Activated naive CD4-positive, alpha-beta T cell treated with anti-CD3 and anti-CD28 coated beads for 36 hours (primary cell): ENCODE results near the gene PLEKHN1. TPM values are rescaled to one million over a fixed set of nuclear protein-coding genes. Genes with fewer than 3 reads are reported as not detected.
"Not testable (repeated sequence)": the region's sequence is repeated elsewhere in the genome, so short reads cannot be mapped to it uniquely, and the experiment has no call there.

Experiments used
- CTCF ChIA-PET: fragments of 350-600 bp; sonication (Branson Sonifier 250); formaldehyde crosslinking; loops from one replicate; lab custom pipeline; 2021; ENCODE audit warnings: antibody characterized with exemption; lab: Charles Lee
- DNase-seq: peaks from one replicate; pipeline ENCODE4 v3.0.0-alpha.2; 2020
- H3K27ac Mint-ChIP-seq: one replicate; pipeline ENCODE4 v1.8.0; 2021; ENCODE audit warnings: mild to moderate bottlenecking, mixed read lengths
- H3K27me3 Mint-ChIP-seq: one replicate; pipeline ENCODE4 v1.8.0; 2021; ENCODE audit warnings: low read depth, mixed read lengths
- H3K36me3 Mint-ChIP-seq: one replicate; pipeline ENCODE4 v1.8.0; 2021; ENCODE audit warnings: low read depth, mixed read lengths
- H3K4me1 Mint-ChIP-seq: one replicate; pipeline ENCODE4 v1.8.0; 2021; ENCODE audit warnings: low read depth, mixed read lengths
- H3K4me3 Mint-ChIP-seq: one replicate; pipeline ENCODE4 v1.8.0; 2021; ENCODE audit warnings: mild to moderate bottlenecking, moderate library complexity, mixed read lengths
- H3K9me3 Mint-ChIP-seq: one replicate; pipeline ENCODE4 v1.8.0; 2021; ENCODE audit warnings: mixed read lengths
- intact Hi-C: fragments of 100-400 bp; cut with micrococcal nuclease; formaldehyde crosslinking; loops from one replicate; pipeline ENCODE4 v1.15.1; 2023
- total RNA-seq, 2 experiments: library from RNA; stranded (reverse); gene quantifications; one replicate each; pipeline ENCODE4 v1.2.3, GENCODE V29; 2021

PLEKHN1 gene
- total RNA-seq, 2 experiments from 2014 or later: 0.52 to 0.69 TPM

DNA sequence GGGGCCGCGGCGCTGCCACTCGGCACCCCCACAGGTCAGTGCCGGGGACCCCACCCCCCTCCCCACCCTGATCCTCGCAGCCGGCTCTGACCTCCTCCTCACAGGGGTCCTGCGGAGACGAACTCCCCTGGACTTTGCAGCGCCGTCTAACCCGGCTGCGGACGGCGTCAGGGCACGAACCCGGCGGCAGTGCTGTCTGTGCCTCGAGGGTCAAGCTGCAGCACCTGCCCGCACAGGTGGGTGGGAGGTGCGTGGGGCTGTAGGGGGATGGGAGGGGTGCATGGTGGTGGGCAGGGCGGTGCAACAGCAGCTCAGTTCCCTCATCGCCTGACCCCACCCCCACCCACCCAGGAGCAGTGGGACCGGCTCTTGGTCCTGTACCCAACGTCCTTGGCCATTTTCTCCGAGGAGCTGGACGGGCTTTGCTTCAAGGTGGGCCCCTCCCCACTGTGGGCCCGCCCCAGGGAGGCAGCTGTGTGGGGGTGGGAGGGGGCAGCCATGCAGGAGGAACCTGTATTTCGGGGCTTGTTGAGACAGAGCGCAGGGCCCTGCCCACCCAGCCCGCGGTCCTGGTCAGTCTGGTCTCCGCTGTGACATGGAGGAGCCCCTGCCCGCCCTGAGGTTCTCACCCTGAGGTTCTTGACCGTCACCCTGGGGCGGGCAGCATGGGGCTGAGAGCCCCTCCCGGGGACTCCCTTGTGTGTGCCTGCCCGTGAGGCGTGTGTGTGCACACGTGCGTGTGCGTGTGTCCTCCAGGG is 4.9 kb downstream of the PLEKHN1 start:
- intact Hi-C loops: no loop called here
- H3K36me3 Mint-ChIP-seq: no peaks in the 10 kb centered on the region
- peaks cover 10% of the 10 kb centered on the region for H3K4me1 Mint-ChIP-seq
- no peak overlapping the region for H3K27ac Mint-ChIP-seq
- CTCF ChIA-PET: no interaction called here
- H3K4me3 Mint-ChIP-seq: no peak overlapping the region
- no peaks in the 10 kb centered on the region for H3K9me3 Mint-ChIP-seq
- peaks cover 22% of the 10 kb centered on the region for H3K27me3 Mint-ChIP-seq
- DNase-seq: no peak

DNA sequence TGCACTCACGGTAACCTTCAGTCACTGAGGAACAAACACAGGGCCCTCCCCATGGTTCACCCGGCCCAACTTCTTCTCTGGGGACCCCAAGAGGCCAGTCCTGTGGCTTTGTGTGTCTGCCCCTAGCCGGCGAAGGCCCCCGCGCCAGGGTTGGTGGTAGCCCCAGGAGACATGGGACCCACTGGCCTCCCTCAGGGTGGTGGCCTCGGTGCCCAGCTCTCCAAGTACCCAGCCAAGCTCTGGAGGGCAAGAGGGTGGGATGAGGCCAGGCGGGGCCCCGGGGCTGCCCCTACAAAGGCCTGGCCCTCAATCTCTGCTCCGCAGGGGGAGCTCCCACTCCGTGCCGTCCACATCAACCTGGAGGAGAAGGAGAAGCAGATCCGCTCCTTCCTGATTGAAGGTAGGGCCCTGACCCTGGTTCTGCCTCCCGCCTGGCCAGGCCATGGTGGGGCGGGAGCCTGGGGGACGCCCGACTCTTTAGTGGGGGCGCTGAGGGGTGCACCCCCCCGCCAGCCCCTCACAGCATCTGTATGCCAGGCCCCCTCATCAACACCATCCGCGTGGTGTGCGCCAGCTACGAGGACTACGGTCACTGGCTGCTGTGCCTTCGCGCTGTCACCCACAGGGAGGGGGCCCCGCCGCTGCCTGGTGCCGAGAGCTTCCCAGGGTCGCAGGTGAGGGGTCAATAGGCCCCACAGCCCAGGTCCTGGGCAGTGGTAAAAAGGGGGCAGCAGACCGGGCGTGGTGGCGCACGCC is 5.6 kb downstream of the PLEKHN1 start:
- no peak overlapping the region for H3K4me3 Mint-ChIP-seq
- DNase-seq: no peak
- CTCF ChIA-PET: no interaction called here
- H3K27ac Mint-ChIP-seq: no peak overlapping the region
- peaks cover 7% of the 10 kb centered on the region for H3K4me1 Mint-ChIP-seq
- intact Hi-C loops: no loop called here
- H3K9me3 Mint-ChIP-seq: no peaks in the 10 kb centered on the region
- H3K36me3 Mint-ChIP-seq: no peaks in the 10 kb centered on the region
- peaks cover 22% of the 10 kb centered on the region for H3K27me3 Mint-ChIP-seq

DNA sequence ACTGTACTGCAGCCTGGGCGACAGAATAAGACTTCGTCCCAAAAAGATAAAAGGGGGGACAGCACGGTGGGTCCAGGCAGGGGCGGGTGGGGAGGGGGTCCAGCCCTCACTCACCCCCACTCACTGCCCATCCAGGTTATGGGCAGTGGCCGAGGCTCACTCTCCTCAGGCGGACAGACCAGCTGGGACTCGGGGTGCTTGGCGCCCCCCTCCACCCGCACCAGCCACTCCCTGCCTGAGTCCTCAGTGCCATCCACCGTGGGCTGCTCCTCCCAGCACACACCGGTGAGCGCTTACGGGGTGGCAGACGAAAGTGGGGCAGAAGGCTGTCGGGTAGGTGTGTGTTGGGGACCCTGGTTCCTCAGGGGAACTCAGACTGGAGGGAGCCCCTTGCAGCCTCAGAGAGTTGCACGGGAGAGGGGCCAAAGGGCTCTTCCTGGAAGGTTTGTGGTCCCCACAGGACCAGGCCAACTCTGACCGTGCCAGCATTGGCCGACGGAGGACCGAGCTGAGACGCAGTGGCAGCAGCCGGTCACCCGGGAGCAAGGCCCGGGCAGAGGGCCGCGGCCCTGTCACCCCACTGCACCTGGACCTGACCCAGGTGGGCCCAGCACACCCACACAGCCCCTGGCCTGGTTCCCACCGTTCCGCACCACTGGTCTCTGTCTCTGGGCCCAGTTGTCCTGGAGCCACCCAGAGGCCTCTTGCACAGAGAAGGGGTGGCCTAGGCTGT is 6.6 kb downstream of the PLEKHN1 start:
- no peaks in the 10 kb centered on the region for H3K9me3 Mint-ChIP-seq
- CTCF ChIA-PET: no interaction called here
- peaks cover 3% of the 10 kb centered on the region for H3K4me1 Mint-ChIP-seq
- no peak overlapping the region for H3K4me3 Mint-ChIP-seq
- H3K27me3 Mint-ChIP-seq: peaks cover 22% of the 10 kb centered on the region
- intact Hi-C loops: no loop called here
- no peak overlapping the region for H3K27ac Mint-ChIP-seq
- no peaks in the 10 kb centered on the region for H3K36me3 Mint-ChIP-seq
- DNase-seq: no peak

DNA sequence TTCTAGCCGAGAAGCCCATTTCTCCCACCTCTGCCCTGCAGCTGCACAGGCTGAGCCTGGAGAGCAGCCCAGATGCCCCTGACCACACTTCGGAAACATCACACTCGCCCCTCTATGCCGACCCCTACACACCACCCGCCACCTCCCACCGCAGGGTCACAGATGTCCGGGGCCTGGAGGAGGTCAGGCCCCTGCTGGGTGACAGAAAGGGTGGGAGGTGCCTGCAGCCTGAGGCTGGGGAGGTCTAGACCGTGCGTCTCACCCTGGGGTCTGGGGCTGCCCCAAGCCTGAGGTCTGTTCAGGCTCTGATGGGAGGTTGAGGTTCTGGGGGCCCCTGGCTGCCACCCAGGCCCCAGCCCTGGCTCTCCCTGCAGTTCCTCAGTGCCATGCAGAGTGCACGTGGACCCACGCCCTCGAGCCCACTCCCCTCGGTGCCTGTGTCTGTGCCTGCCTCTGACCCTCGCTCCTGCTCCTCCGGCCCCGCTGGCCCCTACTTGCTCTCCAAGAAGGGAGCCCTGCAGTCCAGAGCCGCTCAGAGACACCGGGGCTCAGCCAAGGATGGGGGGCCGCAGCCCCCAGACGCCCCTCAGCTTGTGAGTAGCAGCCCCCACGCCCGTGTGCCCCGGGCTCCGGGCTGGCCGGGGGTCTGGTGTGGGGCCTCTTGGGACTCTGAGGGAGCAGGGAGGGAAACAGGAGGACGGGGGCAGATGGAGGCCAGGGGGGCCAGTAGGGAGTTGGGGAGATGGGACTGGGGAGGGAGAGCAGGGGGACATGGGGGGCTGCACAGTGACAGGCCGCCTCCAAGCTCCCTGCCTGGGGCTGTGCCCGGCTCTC is 7.4 kb downstream of the PLEKHN1 start:
- H3K36me3 Mint-ChIP-seq: no peaks in the 10 kb centered on the region

DNA sequence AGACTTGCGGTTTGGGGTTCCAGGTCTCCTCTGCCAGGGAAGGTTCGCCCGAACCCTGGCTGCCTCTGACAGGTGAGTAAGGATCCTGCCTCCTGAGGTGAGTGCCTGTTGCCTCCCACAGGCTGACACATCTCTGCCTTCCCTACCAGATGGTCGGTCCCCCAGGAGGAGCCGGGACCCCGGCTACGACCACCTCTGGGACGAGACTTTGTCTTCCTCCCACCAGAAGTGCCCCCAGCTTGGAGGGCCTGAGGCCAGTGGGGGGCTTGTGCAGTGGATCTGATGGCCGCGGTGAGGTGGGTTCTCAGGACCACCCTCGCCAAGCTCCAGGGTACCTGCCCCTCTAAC is 8.0 kb downstream of the PLEKHN1 start:
- Mint-ChIP-seq H3K4me1 (peaks cover 6% of the 10 kb centered on the region), H3K27me3 (peaks cover 23% of the 10 kb centered on the region), H3K9me3 (no peaks in the 10 kb centered on the region), H3K27ac (no peak overlapping the region), H3K36me3 (no peaks in the 10 kb centered on the region), H3K4me3 (no peak overlapping the region)
- DNase-seq: no peak
- CTCF ChIA-PET: no interaction called here
- intact Hi-C loops: no loop called here

More for the DNA sequence above, 7.4 kb downstream of the PLEKHN1 start:
- CTCF ChIA-PET: no interaction called here
- peaks cover 6% of the 10 kb centered on the region for H3K4me1 Mint-ChIP-seq
- no peak for DNase-seq
- H3K27ac Mint-ChIP-seq: no peak overlapping the region
- peaks cover 23% of the 10 kb centered on the region for H3K27me3 Mint-ChIP-seq
- intact Hi-C loops: no loop called here
- no peak overlapping the region for H3K4me3 Mint-ChIP-seq
- H3K9me3 Mint-ChIP-seq: no peaks in the 10 kb centered on the region

DNA sequence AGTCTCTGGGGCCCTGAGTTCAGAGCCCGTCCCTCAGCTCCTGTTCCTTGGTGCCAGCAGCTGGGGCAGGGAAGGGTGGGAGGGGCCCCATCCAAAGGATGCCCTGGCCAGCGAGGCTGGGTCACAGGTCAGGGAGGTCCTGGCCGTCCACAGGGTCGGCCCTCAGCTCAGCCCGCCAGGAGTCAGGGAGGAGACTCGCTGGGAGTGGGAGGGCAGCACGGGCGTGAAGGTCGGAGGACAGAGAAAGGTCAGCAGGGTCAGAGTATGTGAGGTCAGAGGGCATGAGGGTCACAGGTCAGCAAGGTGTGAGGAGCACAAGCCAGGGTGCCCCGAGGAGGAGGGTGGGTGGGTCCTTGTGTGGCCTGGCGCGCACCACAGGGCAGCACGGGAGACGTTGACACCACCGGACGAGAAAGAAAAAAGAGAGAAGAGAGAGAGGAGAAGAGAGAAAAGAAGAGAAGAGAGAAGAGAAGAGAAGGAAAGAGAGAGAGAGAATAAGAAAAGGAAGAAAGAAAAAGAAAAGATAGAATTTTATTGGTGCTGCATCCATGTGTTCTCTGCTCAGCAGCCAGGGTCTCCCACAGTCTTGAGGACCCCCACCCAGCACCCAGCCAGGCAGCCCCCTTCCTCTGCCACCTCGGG is 8.5 kb downstream of the PLEKHN1 start:
- H3K27me3 Mint-ChIP-seq: peaks cover 19% of the 10 kb centered on the region
- no peak overlapping the region for H3K4me3 Mint-ChIP-seq
- no peaks in the 10 kb centered on the region for H3K9me3 Mint-ChIP-seq
- intact Hi-C loops: no loop called here
- no peak for DNase-seq
- peaks cover 6% of the 10 kb centered on the region for H3K4me1 Mint-ChIP-seq
- no peaks in the 10 kb centered on the region for H3K36me3 Mint-ChIP-seq
- no peak overlapping the region for H3K27ac Mint-ChIP-seq
- CTCF ChIA-PET: interaction anchor here (1.2 kb wide), 1 partner anchor 39 kb away, joined by 3 read pairs; the partner anchor contains the start of gene ISG15

GRCh38 chr1:975365-975764 is 9.1 kb downstream of the PLEKHN1 start:
- no peaks in the 10 kb centered on the region for H3K9me3 Mint-ChIP-seq
- peaks cover 6% of the 10 kb centered on the region for H3K4me1 Mint-ChIP-seq
- no peak overlapping the region for H3K4me3 Mint-ChIP-seq
- H3K27ac Mint-ChIP-seq: no peak overlapping the region
- CTCF ChIA-PET: interaction anchor here (1.2 to 1.5 kb wide), 2 partner anchors 38 to 70 kb away, joined by 3 to 11 read pairs; partner anchors contain the start of gene ISG15
- peaks cover 19% of the 10 kb centered on the region for H3K27me3 Mint-ChIP-seq
- intact Hi-C loops: no loop called here
- no peak for DNase-seq
- H3K36me3 Mint-ChIP-seq: no peaks in the 10 kb centered on the region

- no peaks in the 10 kb centered on the region for H3K9me3 Mint-ChIP-seq
- H3K27me3 Mint-ChIP-seq: peaks cover 19% of the 10 kb centered on the region
- peaks cover 6% of the 10 kb centered on the region for H3K4me1 Mint-ChIP-seq
- DNase-seq: peak; percentile 79
- no peak overlapping the region for H3K27ac Mint-ChIP-seq
- intact Hi-C loops: loop anchor here (1.0 kb wide), 1 partner anchor 72 kb away; no protein-coding TSS in a partner anchor
- no peaks in the 10 kb centered on the region for H3K36me3 Mint-ChIP-seq
- H3K4me3 Mint-ChIP-seq: no peak overlapping the region
- CTCF ChIA-PET: interaction anchor here (0.6 to 1.5 kb wide), 8 partner anchors 8 to 71 kb away, joined by 3 to 11 read pairs (median 3); partner anchors contain the start of gene ISG15
Observed at GRCh38 chr1:975896-976683, 9.8 kb downstream of the PLEKHN1 start.

DNA sequence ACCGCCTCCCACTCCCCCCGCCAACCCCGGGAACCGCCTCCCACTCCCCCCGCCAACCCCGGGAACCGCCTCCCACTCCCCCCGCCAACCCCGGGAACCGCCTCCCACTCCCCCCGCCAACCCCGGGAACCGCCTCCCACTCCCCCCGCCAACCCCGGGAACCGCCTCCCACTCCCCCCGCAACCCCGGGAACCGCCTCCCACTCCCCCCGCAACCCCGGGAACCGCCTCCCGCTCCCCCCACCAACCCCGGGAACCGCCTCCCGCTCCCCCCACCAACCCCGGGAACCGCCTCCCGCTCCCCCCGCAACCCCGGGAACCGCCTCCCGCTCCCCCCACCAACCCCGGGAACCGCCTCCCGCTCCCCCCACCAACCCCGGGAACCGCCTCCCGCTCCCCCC is 10.5 kb downstream of the PLEKHN1 start:
- intact Hi-C loops: loop anchor here (1.0 kb wide), 1 partner anchor 72 kb away; no protein-coding TSS in a partner anchor
- H3K4me3 Mint-ChIP-seq: not testable (repeated sequence)
- CTCF ChIA-PET: interaction anchor here (0.6 to 1.5 kb wide), 6 partner anchors 9 to 71 kb away, joined by 3 to 11 read pairs (median 3); partner anchors contain the start of gene ISG15

DNA sequence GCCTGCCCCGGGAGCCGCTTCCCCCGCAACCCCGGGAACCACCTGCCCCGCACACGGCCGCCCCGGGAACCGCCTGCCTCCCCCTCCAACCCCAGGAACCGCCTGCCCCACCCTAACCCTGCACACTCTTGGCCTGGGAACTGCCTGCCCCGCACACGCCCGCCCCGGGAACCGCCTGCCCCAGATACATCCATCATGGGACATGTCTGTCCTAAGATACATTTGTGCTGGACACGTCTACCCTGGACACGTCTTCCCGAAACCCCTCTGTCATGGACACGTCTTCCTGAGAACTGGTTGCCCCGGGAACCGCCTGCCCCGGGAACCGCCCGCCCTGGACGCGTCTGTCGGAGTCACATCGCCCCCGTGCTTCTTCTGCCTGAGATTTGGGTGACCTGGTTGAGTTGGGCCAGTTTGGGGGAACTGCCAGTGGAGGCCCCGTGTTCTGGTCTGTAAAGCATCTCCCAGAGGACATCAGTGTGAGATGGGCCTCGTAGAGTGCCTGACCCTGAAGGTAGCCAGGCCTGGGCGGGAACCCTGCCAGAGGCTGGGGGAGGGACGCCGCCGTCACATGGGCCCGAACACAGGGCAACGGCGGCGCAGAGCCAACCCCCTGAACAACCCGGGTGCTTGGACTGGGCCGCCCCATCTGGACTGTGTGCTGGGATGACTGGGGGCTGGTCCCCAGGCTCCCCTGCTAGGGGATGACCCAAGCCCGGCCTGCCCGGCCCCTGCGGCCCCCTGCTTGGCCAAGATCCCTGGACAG is 12.0 kb downstream of the PLEKHN1 start:
- no peaks in the 10 kb centered on the region for H3K9me3 Mint-ChIP-seq
- intact Hi-C loops: no loop called here
- CTCF ChIA-PET: no interaction called here
- no peak overlapping the region for H3K27ac Mint-ChIP-seq
- peaks cover 6% of the 10 kb centered on the region for H3K4me1 Mint-ChIP-seq
- peaks cover 13% of the 10 kb centered on the region for H3K27me3 Mint-ChIP-seq
- no peak overlapping the region for H3K4me3 Mint-ChIP-seq
- H3K36me3 Mint-ChIP-seq: no peaks in the 10 kb centered on the region
- DNase-seq: no peak

More for the DNA sequence above, 10.5 kb downstream of the PLEKHN1 start:
- peaks cover 16% of the 10 kb centered on the region for H3K27me3 Mint-ChIP-seq
- H3K4me1 Mint-ChIP-seq, H3K36me3 Mint-ChIP-seq, H3K27ac Mint-ChIP-seq, DNase-seq, H3K9me3 Mint-ChIP-seq: not testable (repeated sequence)
